Measurements from ENCODE around the gene NCAPG.

DNA sequence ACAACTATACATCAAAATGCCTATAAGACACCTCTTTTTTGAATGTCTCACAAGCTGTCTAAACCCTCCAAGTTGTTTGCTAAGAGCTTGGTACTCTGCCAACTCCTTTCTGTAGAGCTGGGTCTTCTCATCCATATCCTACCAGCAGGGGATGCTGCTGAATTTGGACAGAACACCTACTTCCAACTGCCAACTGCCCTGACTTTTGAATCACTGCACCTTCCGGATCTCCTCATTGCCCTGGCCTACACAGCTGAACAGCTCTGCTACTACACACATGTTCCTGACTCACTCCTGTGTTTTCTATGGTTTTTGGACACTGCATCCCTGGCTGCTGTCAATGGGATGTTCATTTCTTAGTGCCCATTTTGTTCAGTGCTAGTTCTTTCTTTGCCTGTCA lies 48.1 kb upstream of the NCAPG start:
- TF ChIP-seq, protein P1, sequence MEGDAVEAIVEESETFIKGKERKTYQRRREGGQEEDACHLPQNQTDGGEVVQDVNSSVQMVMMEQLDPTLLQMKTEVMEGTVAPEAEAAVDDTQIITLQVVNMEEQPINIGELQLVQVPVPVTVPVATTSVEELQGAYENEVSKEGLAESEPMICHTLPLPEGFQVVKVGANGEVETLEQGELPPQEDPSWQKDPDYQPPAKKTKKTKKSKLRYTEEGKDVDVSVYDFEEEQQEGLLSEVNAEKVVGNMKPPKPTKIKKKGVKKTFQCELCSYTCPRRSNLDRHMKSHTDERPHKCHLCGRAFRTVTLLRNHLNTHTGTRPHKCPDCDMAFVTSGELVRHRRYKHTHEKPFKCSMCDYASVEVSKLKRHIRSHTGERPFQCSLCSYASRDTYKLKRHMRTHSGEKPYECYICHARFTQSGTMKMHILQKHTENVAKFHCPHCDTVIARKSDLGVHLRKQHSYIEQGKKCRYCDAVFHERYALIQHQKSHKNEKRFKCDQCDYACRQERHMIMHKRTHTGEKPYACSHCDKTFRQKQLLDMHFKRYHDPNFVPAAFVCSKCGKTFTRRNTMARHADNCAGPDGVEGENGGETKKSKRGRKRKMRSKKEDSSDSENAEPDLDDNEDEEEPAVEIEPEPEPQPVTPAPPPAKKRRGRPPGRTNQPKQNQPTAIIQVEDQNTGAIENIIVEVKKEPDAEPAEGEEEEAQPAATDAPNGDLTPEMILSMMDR (IDR thresholded peaks at IDR 0.05; ENCODE audit: low read depth, low read length, poor library complexity, severe bottlenecking): peak; percentile 17
- TF ChIP-seq EZH2phosphoT487 (IDR thresholded peaks at IDR 0.05; ENCODE audit: borderline replicate concordance, low read length): no peak
